MM.1S (cell line): ENCODE results near the gene TCF23.

Experiments used
- CTCF ChIP-seq: fragments of 300-600 bp; sonication (generic); IDR thresholded peaks from 2 replicates; pipeline ENCODE4 v1.5.1; 2016; ENCODE audit warnings: antibody characterized with exemption, low read length, mixed read lengths
- EZH2 ChIP-seq: fragments of 300-600 bp; sonication (generic); optimal IDR thresholded peaks from 2 replicates; pipeline ENCODE3; 2017; ENCODE audit warnings: low read depth, mild to moderate bottlenecking, antibody characterized with exemption, low read length, mixed read lengths

- TF ChIP-seq EZH2 (no peak), CTCF (no peak)
Measured at GRCh38 chr2:27133195-27133875, 15.5 kb upstream of the TCF23 start.
